Stomach (tissue), 19 donors: ENCODE results near the gene SAMD1. TPM values are rescaled to one million over a fixed set of nuclear protein-coding genes. Genes with fewer than 3 reads are reported as not detected.
A peak's percentile ranks its signal among the peaks of the same experiment; 100 is the strongest.

Experiments used
- DNase-seq, 2 donors: peaks; one replicate each; pipeline versions ENCODE4 v3.0.0 to v3.0.0-alpha.2; 2013 to 2019
- H3K27ac ChIP-seq, 5 donors: fragments of 200-600 bp in 4 of 5; sonication (generic) in 4 of 5; one replicate each; pipeline ENCODE4 v1.5.1; 2013 to 2019; ENCODE audit warnings: mild to moderate bottlenecking in 1 of 5, moderate library complexity in 1 of 5
- H3K27me3 ChIP-seq, 3 donors: fragments of 200-600 bp; sonication (generic); one replicate each; pipeline ENCODE4 v1.5.1; 2017 to 2019; ENCODE audit warnings: mixed run types in 1 of 3
- H3K36me3 ChIP-seq, 4 donors: fragments of 200-600 bp; sonication (generic); 1 replicate in 3 of 4; 2 replicates in 1 of 4; pipeline ENCODE4 v1.5.1; 2016 to 2019
- H3K4me1 ChIP-seq, 4 donors: fragments of 200-600 bp; sonication (generic); one replicate each; pipeline ENCODE4 v1.5.1; 2016 to 2019
- H3K4me3 ChIP-seq, 4 donors: fragments of 200-600 bp; sonication (generic) in 3 of 4; one replicate each; pipeline ENCODE4 v1.5.1; 2016 to 2019; ENCODE audit warnings: mild to moderate bottlenecking in 1 of 4
- H3K9me3 ChIP-seq, 4 donors: fragments of 200-600 bp; sonication (generic); one replicate each; pipeline ENCODE4 v1.5.1; 2016 to 2019
- CTCF ChIP-seq, 7 experiments: fragments of 450-650 bp in 4 of 7; fragments of 200-600 bp in 3 of 7; sonication (generic) in 3 of 7; IDR thresholded peaks; one replicate each; pipeline ENCODE4 v1.5.1; 2016 to 2019; ENCODE audit warnings: antibody characterized with exemption in 7 of 7, control low read depth in 2 of 7, mild to moderate bottlenecking in 1 of 7
- EP300 ChIP-seq: sonication (generic); formaldehyde crosslinking; IDR thresholded peaks from one replicate; pipeline ENCODE4 v1.6.1; 2017; ENCODE audit warnings: antibody characterized with exemption
- POLR2A ChIP-seq, 4 donors: fragments of 450-650 bp; IDR thresholded peaks; one replicate each; pipeline ENCODE4 v1.6.1; 2016; ENCODE audit warnings: antibody characterized with exemption in 4 of 4, control low read depth in 2 of 4, mild to moderate bottlenecking in 1 of 4, moderate library complexity in 1 of 4
- POLR2AphosphoS5 ChIP-seq, 3 donors: sonication (generic); formaldehyde crosslinking; IDR thresholded peaks; one replicate each; pipeline ENCODE4 v1.6.1; 2016; ENCODE audit warnings: antibody characterized with exemption in 3 of 3
- WGBS, 5 donors: extraction: QIAGEN DNeasy Blood & Tissue Kit in 3 of 5; methylation state at CpG; one replicate each; pipeline versions ENCODE4 v1.1.5 to v1.1.7; 2013 to 2018; 5-methylcytosine and 5-hydroxymethylcytosine counted together
- intact Hi-C: fragments of 100-400 bp; cut with DNase I; formaldehyde crosslinking; loops from one replicate; pipeline ENCODE4 v1.15.1; 2023; ENCODE audit warnings: low total_unique reads
- long read RNA-seq, 10 donors: transcript quantifications; one replicate each; lab custom pipeline, GENCODE V29; 2026
- polyA plus RNA-seq, 3 donors: library from polyadenylated mRNA; stranded (reverse); fragments of 200-250 nt; gene quantifications; one replicate each; pipeline ENCODE4 v1.2.3, GENCODE V29; 2013
- total RNA-seq, 5 donors: library from RNA; depleted of rRNA; stranded (reverse); fragments of >200 nt; gene quantifications; one replicate each; pipeline versions ENCODE4 v1.1.0 to v1.2.3, GENCODE V29; 2014 to 2016
- donor health status: healthy with polysubstance abuse.
- donor health status: Bipolar disorder and iron deficiency.
- donor health status: healthy.

The SAMD1 gene
- total RNA-seq = 100 to 1,000 TPM in 1 of 5 donors, 10 to 100 TPM in 3, 1 to 10 TPM in 1; 4.8 to 228 (median 24.6) TPM
- polyA plus RNA-seq = 10 to 100 TPM; 16.3 to 29.1 (median 22.4) TPM
- long read RNA-seq, donor 1, partial matches to known transcripts = 0 of 3 reads
- long read RNA-seq, donor 1, other reads (novel, unspliced or antisense) = 0 of 3 reads
- long read RNA-seq, donor 2, transcript SAMD1-202 (5 exons, 2,164 nt) = major isoform, 16 of 16 reads
- long read RNA-seq, donor 2, partial matches to known transcripts = 0 of 16 reads
- long read RNA-seq, donor 2, other reads (novel, unspliced or antisense) = 0 of 16 reads
- long read RNA-seq, donor 3, transcript SAMD1-202 (5 exons, 2,164 nt) = major isoform, 10 of 10 reads
- long read RNA-seq, donor 3, partial matches to known transcripts = 0 of 10 reads
- long read RNA-seq, donor 3, other reads (novel, unspliced or antisense) = 0 of 10 reads
- long read RNA-seq, donor 4 = 0 reads
- long read RNA-seq, donor 5, transcript SAMD1-202 (5 exons, 2,164 nt) = major isoform, 8 of 19 reads
- long read RNA-seq, donor 5, partial matches to known transcripts = 10 of 19 reads
- long read RNA-seq, donor 5, other reads (novel, unspliced or antisense) = 0 of 19 reads
- long read RNA-seq, donor 6, transcript SAMD1-202 (5 exons, 2,164 nt) = major isoform, 22 of 23 reads
- long read RNA-seq, donor 6, partial matches to known transcripts = 0 of 23 reads
- long read RNA-seq, donor 6, other reads (novel, unspliced or antisense) = 0 of 23 reads
- long read RNA-seq, donor 7, transcript SAMD1-202 (5 exons, 2,164 nt) = major isoform, 9 of 10 reads
- long read RNA-seq, donor 7, partial matches to known transcripts = 0 of 10 reads
- long read RNA-seq, donor 7, other reads (novel, unspliced or antisense) = 0 of 10 reads
- long read RNA-seq, donor 8, transcript SAMD1-202 (5 exons, 2,164 nt) = major isoform, 8 of 8 reads
- long read RNA-seq, donor 8, partial matches to known transcripts = 0 of 8 reads
- long read RNA-seq, donor 8, other reads (novel, unspliced or antisense) = 0 of 8 reads
- long read RNA-seq, donor 9, partial matches to known transcripts = 0 of 3 reads
- long read RNA-seq, donor 9, other reads (novel, unspliced or antisense) = 0 of 3 reads
- long read RNA-seq, donor 10, partial matches to known transcripts = 0 of 4 reads
- long read RNA-seq, donor 10, other reads (novel, unspliced or antisense) = 0 of 4 reads

DNA sequence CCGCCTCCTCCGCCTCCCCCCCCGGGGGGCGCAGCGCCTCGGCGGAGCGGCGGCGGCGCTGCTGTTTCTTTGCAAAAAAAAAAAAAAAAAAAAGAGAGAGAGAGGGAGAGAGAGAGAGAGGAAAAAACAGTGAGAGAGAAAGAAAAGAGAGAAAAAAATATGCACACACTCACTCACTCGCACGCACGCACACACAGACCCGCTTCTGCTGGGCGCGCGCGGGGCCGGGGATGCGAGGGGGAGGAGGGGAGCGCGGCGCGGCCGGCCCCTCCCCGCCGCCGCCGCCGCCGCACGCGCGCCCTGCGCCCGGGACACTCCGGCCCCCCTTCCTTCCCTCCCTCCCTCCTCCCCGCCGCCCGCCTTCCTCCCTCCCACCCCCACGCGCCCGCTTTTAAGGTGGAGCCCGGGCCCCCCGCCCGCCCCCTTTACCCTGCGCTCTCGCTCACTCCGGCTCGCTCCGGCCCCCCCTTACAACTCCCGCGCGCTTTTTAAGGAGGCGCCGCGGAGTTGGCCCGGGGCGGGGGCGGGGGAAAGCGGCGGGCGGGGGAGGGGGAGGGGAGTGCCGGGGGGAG, at the start of gene SAMD1:
Gene SAMD1 (minus strand): TSS at position 243 of the 572 bp plus-strand sequence.
- TF ChIP-seq POLR2AphosphoS5 (IDR thresholded peaks at IDR 0.05) (no peak), POLR2A (IDR thresholded peaks at IDR 0.05) (no peak), CTCF (IDR thresholded peaks at IDR 0.05) (no peak), EP300 (no peak)

GRCh38 chr19:14139944-14140343, 49.4 kb upstream of the SAMD1 start:
- DNase-seq = no peak
- TF ChIP-seq CTCF (IDR thresholded peaks at IDR 0.05) = no peak
- no peak for TF ChIP-seq POLR2A (IDR thresholded peaks at IDR 0.05)
- no peak for TF ChIP-seq EP300
- no peak for TF ChIP-seq POLR2AphosphoS5 (IDR thresholded peaks at IDR 0.05)
- Histone ChIP-seq H3K9me3 (no peaks in the 10 kb centered on the region), H3K27me3 (no peaks in the 10 kb centered on the region), H3K36me3 (no peaks in the 10 kb centered on the region), H3K27ac (peak overlapping the region in 2 of 5 donors; percentile 3 to 13), H3K4me1 (peaks cover 20 to 46% (median 34%) of the 10 kb centered on the region in 4 donors), H3K4me3 (no peak overlapping the region)
- intact Hi-C loops = no loop called here
- WGBS, 5 donors = 52 to 83% (median 77%) methylated on average over 9 of the region's 9 CpGs

More for the DNA sequence above, at the start of gene SAMD1:
- Histone ChIP-seq H3K27ac (peak within 1 kb of the TSS; percentile 87 to 98 (median 95)), H3K4me3 (peak within 1 kb of the TSS; percentile 75 to 93 (median 82)), H3K4me1 (peaks cover 12 to 27% (median 24%) of the 10 kb centered on the region in 4 donors), H3K9me3 (peaks cover 0 to 10% (median 9%) of the 10 kb centered on the region in 4 donors), H3K36me3 (peaks cover 9 to 25% (median 16%) of the 10 kb centered on the region in 4 donors), H3K27me3 (no peaks in the 10 kb centered on the region)
- intact Hi-C loops = no loop called here
- DNase-seq = peak; percentile 93 to 97
- WGBS, 5 donors = 0 to 2% (median 1%) methylated on average over 4 to 44 of the region's 65 CpGs

DNA sequence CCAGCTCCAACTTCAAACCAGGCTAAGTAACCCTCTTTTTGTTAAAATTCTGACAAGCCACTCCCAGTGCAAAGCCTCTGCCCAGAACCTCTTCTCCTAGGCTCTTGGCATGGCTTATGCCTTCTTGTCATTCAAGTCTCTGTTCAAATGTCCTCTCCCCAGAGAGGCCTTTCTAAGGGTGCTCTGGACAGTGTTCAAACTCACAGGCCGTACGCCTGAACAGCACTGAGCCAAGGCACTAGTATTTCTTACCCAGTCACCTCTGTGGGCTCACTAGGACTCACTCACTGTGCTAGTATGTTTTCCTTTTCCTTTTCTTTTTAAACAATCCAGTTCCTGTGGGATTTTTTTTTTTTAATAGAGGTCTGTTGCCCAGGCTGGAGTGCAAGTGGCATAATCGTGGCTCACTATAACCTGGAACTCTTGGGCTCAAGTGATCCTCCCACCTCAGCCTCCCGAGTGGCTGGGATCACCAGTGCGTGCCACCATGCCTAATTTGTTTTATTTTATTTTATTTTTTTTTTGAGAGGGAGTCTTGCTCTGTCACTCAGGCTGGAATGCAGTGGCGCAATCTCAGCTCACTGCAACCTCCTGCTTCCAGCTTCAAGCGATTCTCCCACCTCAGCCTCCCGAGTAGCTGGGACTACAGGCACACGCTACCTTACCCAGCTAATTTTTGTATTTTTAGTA, 48.2 kb upstream of the SAMD1 start:
- no peaks in the 10 kb centered on the region for H3K27me3 ChIP-seq
- intact Hi-C loops = no loop called here
- DNase-seq = no peak
- H3K4me3 ChIP-seq = no peak overlapping the region
- 60 to 82% (median 69%) methylated on average over 6 to 9 of the region's 9 CpGs for WGBS, 5 donors
- no peaks in the 10 kb centered on the region for H3K36me3 ChIP-seq
- TF ChIP-seq EP300 = no peak
- no peak for TF ChIP-seq CTCF (IDR thresholded peaks at IDR 0.05)
- no peak for TF ChIP-seq POLR2A (IDR thresholded peaks at IDR 0.05)
- TF ChIP-seq POLR2AphosphoS5 (IDR thresholded peaks at IDR 0.05) = no peak
- no peaks in the 10 kb centered on the region for H3K9me3 ChIP-seq
- H3K4me1 ChIP-seq = peaks cover 20 to 46% (median 34%) of the 10 kb centered on the region in 4 donors
- peak overlapping the region in 4 of 5 donors; percentile 67 to 98 (median 96) for H3K27ac ChIP-seq
